GM21723 (cell line): ENCODE data around the gene ORAI2.
"Not testable (repeated sequence)": the region's sequence is repeated elsewhere in the genome, so short reads cannot be mapped to it uniquely, and the experiment has no call there.

Experiments used
- ATAC-seq: cut with Tn5 transposase; IDR thresholded peaks from one replicate; pipeline ENCODE4 v1.9.1; 2021; ENCODE audit warnings: mild to moderate bottlenecking, moderate library complexity; ENCODE audit not compliant: unreplicated experiment

Gene ORAI2

DNA sequence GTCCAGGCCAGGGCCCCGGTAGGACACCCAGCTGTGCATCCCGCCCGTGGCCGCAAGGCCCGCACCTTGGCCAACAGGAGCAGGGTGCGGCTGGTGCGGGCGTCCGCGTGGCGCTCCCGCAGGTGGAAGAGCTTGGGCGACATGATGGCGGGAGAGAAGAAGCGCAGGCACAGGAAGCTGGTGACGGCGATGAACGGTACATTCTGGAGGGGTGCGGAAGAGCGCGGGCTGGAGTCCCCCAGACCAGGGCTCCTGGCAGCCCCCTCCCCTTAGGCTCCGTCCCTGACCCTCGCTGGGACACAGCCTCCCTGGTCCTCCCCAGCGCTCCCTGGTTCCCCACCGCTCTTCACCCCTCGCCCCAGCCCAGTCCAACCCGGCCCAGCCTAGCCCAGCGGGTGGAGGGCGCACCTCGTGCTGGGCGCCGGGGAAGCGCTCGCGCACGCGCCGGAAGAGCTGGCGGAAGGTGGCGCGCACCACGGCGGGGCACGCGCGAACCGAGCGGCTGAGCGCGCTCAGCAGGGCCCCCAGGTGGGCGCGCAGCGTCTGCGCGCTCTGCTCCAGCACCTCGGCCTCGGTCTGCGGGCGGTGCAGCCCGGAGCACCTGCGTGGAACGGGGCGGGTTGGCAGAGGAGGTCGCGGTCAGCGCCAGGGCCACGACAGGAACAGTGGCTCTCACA is 61.2 kb downstream of the ORAI2 start:
- ATAC-seq = peak; percentile 65

DNA sequence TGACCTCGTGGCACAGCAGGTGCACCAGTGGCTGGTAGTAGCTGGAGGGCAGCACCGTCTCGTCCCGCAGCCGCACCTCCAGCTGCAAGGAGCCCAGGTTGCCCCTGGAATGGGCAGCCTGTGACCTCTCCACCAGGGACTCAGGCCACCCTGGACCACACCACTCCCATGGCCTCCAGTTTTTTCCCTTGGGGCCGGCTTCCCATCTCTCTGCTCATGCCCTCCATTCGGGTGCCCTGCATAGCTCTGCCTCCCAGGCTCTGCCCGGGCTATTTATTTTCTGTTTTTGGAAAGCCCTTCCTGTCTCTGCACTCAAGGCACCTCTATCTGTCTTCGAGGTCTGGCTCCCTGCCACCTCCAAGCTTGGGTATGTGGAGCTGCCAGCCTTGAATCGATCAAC is 63.5 kb downstream of the ORAI2 start:
- not testable (repeated sequence) for ATAC-seq

DNA sequence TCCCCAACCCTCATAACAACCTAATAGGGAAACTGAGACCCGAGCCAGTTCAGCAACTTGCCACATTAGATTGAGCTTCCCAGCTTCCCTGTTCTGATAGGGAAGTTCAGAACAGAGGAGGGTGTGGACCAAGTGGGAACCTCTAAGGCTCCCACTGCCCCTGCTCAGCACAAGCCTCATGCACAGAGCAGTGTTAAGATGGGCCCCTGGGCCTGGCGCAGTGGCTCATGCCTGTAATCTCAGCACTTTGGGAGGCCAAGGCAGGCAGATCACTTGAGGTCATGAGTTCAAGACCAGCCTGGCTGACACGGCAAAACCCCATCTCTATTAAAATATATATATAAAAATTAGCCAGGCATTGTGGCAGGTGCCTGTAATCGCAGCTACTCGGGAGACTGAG is 63.9 kb downstream of the ORAI2 start:
- ATAC-seq = not testable (repeated sequence)

DNA sequence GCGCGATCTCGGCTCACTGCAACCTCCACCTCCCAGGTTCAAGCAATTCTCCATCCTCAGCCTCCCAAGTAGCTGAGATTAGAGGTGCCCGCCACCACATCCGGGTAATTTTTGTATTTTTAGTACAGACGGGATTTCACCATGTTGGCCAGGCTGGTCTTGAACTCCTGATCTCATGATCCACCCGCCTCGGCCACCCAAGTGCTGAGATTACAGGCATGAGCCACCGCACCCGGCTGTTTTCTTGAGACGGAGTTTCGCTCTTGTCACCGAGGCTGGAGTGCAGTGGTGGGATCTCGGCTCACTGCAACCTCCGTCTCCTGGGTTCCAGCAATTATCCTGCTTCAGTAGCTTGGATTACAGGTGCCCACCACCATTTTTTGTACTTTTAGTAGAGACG is 64.9 kb downstream of the ORAI2 start:
- ATAC-seq = not testable (repeated sequence)

DNA sequence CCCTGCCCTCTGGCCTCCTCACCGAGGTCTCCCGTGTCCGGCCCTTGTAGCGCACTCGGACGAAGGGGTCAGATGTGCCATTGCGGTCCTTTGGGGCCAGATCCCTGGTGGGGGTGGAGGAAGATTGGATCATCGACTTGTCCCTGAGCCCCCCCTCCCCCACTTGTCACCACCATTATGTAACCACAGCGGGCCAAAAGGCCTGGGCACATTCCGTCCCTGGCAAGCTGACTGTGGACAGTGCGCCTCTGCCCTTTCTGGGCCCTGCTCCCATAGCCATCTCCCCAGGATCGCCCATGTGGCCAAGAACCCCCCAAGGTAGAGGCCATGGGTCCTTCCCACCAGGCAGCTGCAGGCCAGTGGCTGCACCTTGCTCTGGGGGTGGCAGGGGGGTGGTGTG is 69.8 kb downstream of the ORAI2 start:
- ATAC-seq = not testable (repeated sequence)

DNA sequence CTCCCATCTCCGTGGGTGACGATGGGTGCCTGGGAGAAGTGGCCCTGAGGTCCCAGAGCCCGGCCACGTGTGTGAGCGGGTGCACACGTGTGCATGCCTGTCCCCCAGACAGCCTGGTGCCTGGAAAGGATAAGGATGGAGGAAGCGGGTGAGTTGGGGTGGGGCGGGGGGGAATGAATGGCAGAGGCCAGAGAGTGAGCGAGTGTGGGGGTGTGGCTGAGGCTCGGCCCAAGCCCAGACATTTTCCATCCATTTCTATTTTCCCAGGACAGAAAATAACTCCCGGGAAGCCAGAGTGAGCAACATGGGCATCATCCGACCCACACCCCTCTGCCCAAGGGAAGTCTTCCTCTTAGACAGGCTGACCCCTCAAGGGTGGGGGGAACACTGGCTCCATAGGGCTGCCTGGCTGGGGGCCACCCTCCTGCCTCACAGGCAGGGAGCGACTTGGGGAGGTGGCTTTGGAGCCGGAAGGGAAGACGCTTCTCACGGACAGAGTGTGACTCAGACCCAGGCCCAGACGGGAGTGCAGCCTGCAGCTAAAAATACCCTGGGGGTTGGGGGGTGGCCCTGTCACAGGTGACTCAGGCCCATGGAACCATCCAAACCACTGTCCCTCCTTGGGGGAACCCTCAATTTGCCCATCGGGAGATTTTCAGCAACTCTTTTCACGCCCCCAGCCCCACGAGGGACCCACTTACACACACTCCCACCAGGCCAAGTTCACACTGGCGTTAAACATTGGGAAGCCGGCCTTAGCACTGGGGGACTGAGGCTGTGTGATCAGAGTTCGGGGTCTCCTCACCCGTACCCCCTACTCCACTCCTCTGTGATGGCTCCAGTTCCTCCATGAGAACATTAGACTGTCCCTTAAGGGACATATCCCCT is 72.2 kb downstream of the ORAI2 start:
- not testable (repeated sequence) for ATAC-seq
